HG03064 (cell line): ENCODE data around the gene RAB1A.
A peak's percentile ranks its signal among the peaks of the same experiment; 100 is the strongest.
"Not testable (repeated sequence)": the region's sequence is repeated elsewhere in the genome, so short reads cannot be mapped to it uniquely, and the experiment has no call there.

Experiments used
- ATAC-seq: cut with Tn5 transposase; IDR thresholded peaks from one replicate; pipeline ENCODE4 v1.9.1; 2021; ENCODE audit warnings: low read depth; ENCODE audit not compliant: unreplicated experiment

Gene RAB1A

GRCh38 chr2:65137197-65137775 is 7.4 kb upstream of the RAB1A start:
- no peak for ATAC-seq

- ATAC-seq: no peak
Observed at GRCh38 chr2:65136253-65136652, 6.3 kb upstream of the RAB1A start.

- ATAC-seq: no peak
Observed at GRCh38 chr2:65134158-65134557, 4.3 kb upstream of the RAB1A start.

GRCh38 chr2:65133626-65134025 is 3.7 kb upstream of the RAB1A start:
- ATAC-seq: no peak

- not testable (repeated sequence) for ATAC-seq
Observed at GRCh38 chr2:65132930-65133329, 3.0 kb upstream of the RAB1A start.

- peak; percentile 28 for ATAC-seq
Observed at GRCh38 chr2:65130664-65131175, 814 bp upstream of the RAB1A start.

GRCh38 chr2:65129286-65129825 is 550 bp downstream of the RAB1A start:
- ATAC-seq: no peak

- no peak for ATAC-seq
Observed at GRCh38 chr2:65128297-65129190, 1.4 kb downstream of the RAB1A start.

GRCh38 chr2:65125457-65125856 is 4.4 kb downstream of the RAB1A start:
- ATAC-seq: not testable (repeated sequence)

GRCh38 chr2:65122313-65122712 is 7.6 kb downstream of the RAB1A start:
- no peak for ATAC-seq

- no peak for ATAC-seq
Observed at GRCh38 chr2:65120990-65121693, 8.8 kb downstream of the RAB1A start.

- ATAC-seq: no peak
Observed at GRCh38 chr2:65116645-65117044, 13.3 kb downstream of the RAB1A start.

- ATAC-seq: no peak
Observed at GRCh38 chr2:65114921-65115320, 15.0 kb downstream of the RAB1A start.

- no peak for ATAC-seq
Observed at GRCh38 chr2:65113816-65114215, 16.1 kb downstream of the RAB1A start.

GRCh38 chr2:65113229-65113628 is 16.7 kb downstream of the RAB1A start:
- no peak for ATAC-seq

- no peak for ATAC-seq
Observed at GRCh38 chr2:65112633-65113032, 17.3 kb downstream of the RAB1A start.

GRCh38 chr2:65108780-65109179 is 21.1 kb downstream of the RAB1A start:
- no peak for ATAC-seq

- no peak for ATAC-seq
Observed at GRCh38 chr2:65107530-65107929, 22.4 kb downstream of the RAB1A start.

GRCh38 chr2:65103013-65103715 is 26.7 kb downstream of the RAB1A start:
- no peak for ATAC-seq

- no peak for ATAC-seq
Observed at GRCh38 chr2:65101071-65101470, 28.8 kb downstream of the RAB1A start.
